Activated B cell treated with CpG ODN at 0.5 μM for 24 hours (primary cell): Measurements from ENCODE around the gene PGM1. TPM values are rescaled to one million over a fixed set of nuclear protein-coding genes. Genes with fewer than 3 reads are reported as not detected.

Source experiments
- ATAC-seq: fragments of 200-7000 bp; cut with Tn5 transposase; one replicate; pipeline ENCODE4 v1.10.0; 2021; ENCODE audit warnings: low read depth, mild to moderate bottlenecking, moderate library complexity
- CTCF ChIA-PET: fragments of 350-600 bp; sonication (Branson Sonifier 250); formaldehyde crosslinking; loops from one replicate; lab custom pipeline; 2021; ENCODE audit warnings: antibody characterized with exemption; lab: Charles Lee
- POLR2A ChIA-PET: fragments of 350-600 bp; sonication (Branson Sonifier 250); formaldehyde crosslinking; loops from one replicate; lab custom pipeline; 2021; ENCODE audit warnings: antibody characterized with exemption; lab: Charles Lee
- DNase-seq: peaks from one replicate; pipeline ENCODE4 v3.0.0; 2022
- H3K27ac Mint-ChIP-seq: one replicate; pipeline ENCODE4 v1.8.0; 2020; ENCODE audit warnings: mixed read lengths
- H3K27me3 Mint-ChIP-seq: one replicate; pipeline ENCODE4 v1.8.0; 2021; ENCODE audit warnings: mixed read lengths
- H3K36me3 Mint-ChIP-seq: one replicate; pipeline ENCODE4 v1.8.0; 2021; ENCODE audit warnings: low read depth, mixed read lengths
- H3K4me1 Mint-ChIP-seq: one replicate; pipeline ENCODE4 v1.8.0; 2021; ENCODE audit warnings: mixed read lengths
- H3K4me3 Mint-ChIP-seq: one replicate; pipeline ENCODE4 v1.8.0; 2020; ENCODE audit warnings: mild to moderate bottlenecking, mixed read lengths
- H3K9me3 Mint-ChIP-seq: one replicate; pipeline ENCODE4 v1.8.0; 2020; ENCODE audit warnings: mixed read lengths
- CTCF ChIP-seq: fragments of 200-600 bp; IDR thresholded peaks from one replicate; pipeline ENCODE4 v1.8.0; 2022; ENCODE audit warnings: antibody characterized with exemption, mild to moderate bottlenecking
- intact Hi-C: fragments of 100-400 bp; cut with micrococcal nuclease; formaldehyde crosslinking; loops from one replicate; pipeline ENCODE4 v1.15.1; 2024
- total RNA-seq: library from RNA; stranded (reverse); gene quantifications from 2 replicates; pipeline ENCODE4 v1.2.3, GENCODE V29; 2022

Gene PGM1
- total RNA-seq, 1 donor from 2014 or later: 20.8 TPM

DNA sequence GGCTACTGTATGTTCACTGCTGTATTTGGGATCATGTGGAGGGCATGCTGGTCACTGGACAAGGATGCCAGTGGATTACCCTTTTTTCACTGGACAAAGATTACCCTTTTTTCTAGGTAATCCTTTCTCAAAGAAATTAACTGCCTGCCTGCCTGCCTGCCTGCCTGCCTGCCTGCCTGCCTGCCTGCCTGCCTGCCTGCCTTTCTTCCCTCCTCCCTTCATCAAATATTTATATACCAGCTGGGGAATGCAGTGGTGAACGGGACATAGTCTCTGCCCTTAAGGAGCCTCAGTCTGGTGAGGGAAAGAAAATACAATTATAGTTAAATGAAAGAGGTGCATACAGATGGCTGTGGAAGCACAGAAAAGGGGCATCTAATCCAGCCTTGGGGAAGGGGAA is 85.0 kb downstream of the PGM1 start:
- H3K4me3 Mint-ChIP-seq: no peak overlapping the region
- DNase-seq (no peak), ATAC-seq (no peak)
- no peak overlapping the region for H3K27ac Mint-ChIP-seq
- no peaks in the 10 kb centered on the region for H3K4me1 Mint-ChIP-seq
- H3K27me3 Mint-ChIP-seq: peaks cover 5% of the 10 kb centered on the region
- intact Hi-C loops: no loop called here
- no peaks in the 10 kb centered on the region for H3K36me3 Mint-ChIP-seq
- peaks cover 5% of the 10 kb centered on the region for H3K9me3 Mint-ChIP-seq
- TF ChIP-seq CTCF: no peak
- ChIA-PET POLR2A (no interaction called here), CTCF (no interaction called here)

DNA sequence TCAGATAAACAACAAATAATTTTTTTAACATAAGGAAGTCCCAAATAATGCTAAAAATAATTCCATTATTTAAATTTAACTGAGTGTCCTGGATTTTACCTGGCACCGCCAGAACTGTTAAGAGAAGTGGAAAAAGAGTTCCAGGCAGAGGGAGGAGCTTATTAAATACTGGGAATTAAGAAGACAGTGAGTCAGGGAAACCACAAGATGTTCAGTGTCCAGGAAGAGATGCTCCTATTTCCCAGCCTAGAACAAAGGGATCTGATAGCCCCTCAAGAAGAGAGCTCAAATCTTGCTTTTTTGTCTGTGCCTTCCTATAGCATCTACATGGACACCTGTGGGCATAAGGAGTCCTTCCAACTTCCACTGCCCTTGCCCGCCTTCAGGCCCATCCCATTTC is 85.9 kb downstream of the PGM1 start:
- Mint-ChIP-seq H3K4me3 (no peak overlapping the region), H3K4me1 (no peaks in the 10 kb centered on the region), H3K27ac (no peak overlapping the region), H3K27me3 (peaks cover 5% of the 10 kb centered on the region), H3K36me3 (no peaks in the 10 kb centered on the region), H3K9me3 (peaks cover 5% of the 10 kb centered on the region)
- ATAC-seq (no peak), DNase-seq (no peak)
- ChIA-PET CTCF (no interaction called here), POLR2A (no interaction called here)
- intact Hi-C loops: no loop called here
- TF ChIP-seq CTCF: no peak

GRCh38 chr1:63679589-63679988 is 86.4 kb downstream of the PGM1 start:
- ATAC-seq: no peak
- Mint-ChIP-seq H3K4me1 (no peaks in the 10 kb centered on the region), H3K27me3 (peaks cover 5% of the 10 kb centered on the region), H3K27ac (no peak overlapping the region), H3K4me3 (no peak overlapping the region), H3K9me3 (peaks cover 5% of the 10 kb centered on the region), H3K36me3 (no peaks in the 10 kb centered on the region)
- DNase-seq: no peak
- intact Hi-C loops: no loop called here
- ChIA-PET POLR2A (no interaction called here), CTCF (no interaction called here)
- no peak for TF ChIP-seq CTCF

DNA sequence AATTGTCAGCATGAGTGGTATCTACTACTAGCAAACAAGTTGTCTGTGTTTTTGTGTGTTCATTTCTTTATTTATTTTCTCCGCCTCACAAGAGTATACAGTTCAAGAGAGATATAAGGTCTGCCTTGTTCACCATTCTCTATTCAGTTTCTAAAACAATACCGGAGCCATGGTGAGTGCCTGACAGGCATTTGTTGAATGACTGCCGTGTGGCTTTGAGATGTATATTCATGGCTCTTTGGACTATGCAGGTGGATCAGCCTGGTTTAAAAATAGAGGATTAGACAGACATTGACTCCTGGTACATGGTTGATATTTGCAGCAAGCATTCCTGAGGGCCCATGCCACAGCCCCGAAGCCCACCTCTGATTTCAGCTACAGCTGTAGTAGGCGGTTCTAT is 89.7 kb downstream of the PGM1 start:
- DNase-seq: no peak
- H3K4me3 Mint-ChIP-seq: no peak overlapping the region
- no peaks in the 10 kb centered on the region for H3K4me1 Mint-ChIP-seq
- no peak for ATAC-seq
- TF ChIP-seq CTCF: no peak
- intact Hi-C loops: no loop called here
- H3K36me3 Mint-ChIP-seq: no peaks in the 10 kb centered on the region
- ChIA-PET CTCF (no interaction called here), POLR2A (interaction anchor here (0.6 kb wide), 1 partner anchor 118 kb away, joined by 3 read pairs; no protein-coding TSS in a partner anchor)
- H3K27me3 Mint-ChIP-seq: peaks cover 6% of the 10 kb centered on the region
- no peak overlapping the region for H3K27ac Mint-ChIP-seq
- peaks cover 5% of the 10 kb centered on the region for H3K9me3 Mint-ChIP-seq

- ChIA-PET CTCF (no interaction called here), POLR2A (no interaction called here)
- no peaks in the 10 kb centered on the region for H3K36me3 Mint-ChIP-seq
- intact Hi-C loops: no loop called here
- no peak for DNase-seq
- H3K9me3 Mint-ChIP-seq: peaks cover 5% of the 10 kb centered on the region
- ATAC-seq: no peak
- TF ChIP-seq CTCF: no peak
- H3K27me3 Mint-ChIP-seq: peaks cover 9% of the 10 kb centered on the region
- no peak overlapping the region for H3K27ac Mint-ChIP-seq
- no peaks in the 10 kb centered on the region for H3K4me1 Mint-ChIP-seq
- no peak overlapping the region for H3K4me3 Mint-ChIP-seq
These were observed 90.5 kb downstream of the PGM1 start for GRCh38 chr1:63683759-63684158.
